ENCODE data around the gene ELAPOR2. TPM values are rescaled to one million over a fixed set of nuclear protein-coding genes. Genes with fewer than 3 reads are reported as not detected.
"Not testable (repeated sequence)": the region's sequence is repeated elsewhere in the genome, so short reads cannot be mapped to it uniquely, and the experiment has no call there.

The ELAPOR2 gene
- polyA plus RNA-seq, 1 of the 3 experiments (the other 2 are of a cell fraction), result 8.8 TPM

- H3K9me2 ChIP-seq, result no peaks in the 10 kb centered on the region
- ChIA-PET CTCF (no interaction called here), POLR2A (no interaction called here)
- no peaks in the 10 kb centered on the region for H3F3A ChIP-seq (replicated peaks; ENCODE audit: insufficient read depth)
- 52% methylated on average over 5 of the region's 5 CpGs for WGBS (ENCODE audit: low lambda C conversion rate)
- H3K27me3 ChIP-seq (ENCODE audit: insufficient read depth), result no peaks in the 10 kb centered on the region
- no peaks in the 10 kb centered on the region for H3K4me1 ChIP-seq (ENCODE audit: control insufficient read depth in 1 of 2, insufficient read depth in 2 of 2, low read depth in 1 of 2, low read length in 1 of 2)
- H2AFZ ChIP-seq (ENCODE audit: low read depth), result no peak overlapping the region
- no peak overlapping the region for H3K9ac ChIP-seq
- H3K27ac ChIP-seq (ENCODE audit: low read depth in 2 of 2, low read length in 1 of 2), result no peak overlapping the region
- no peak overlapping the region for H3K4me2 ChIP-seq
- DNase-seq, result no peak
- H3K79me2 ChIP-seq (ENCODE audit: insufficient read depth), result no peaks in the 10 kb centered on the region
- H3K36me3 ChIP-seq (replicated peaks in 1 of 2; ENCODE audit: control insufficient read depth in 1 of 2, insufficient read depth in 2 of 2, low read length in 1 of 2), result no peaks in the 10 kb centered on the region
- H3K4me3 ChIP-seq (ENCODE audit: low read depth in 2 of 2, low read length in 1 of 2), result no peak overlapping the region
- TF ChIP-seq FOXJ3 (CRISPR knock-in tag; IDR thresholded peaks at IDR 0.05), result no peak
- no peak for TF ChIP-seq RFX5 (IDR thresholded peaks at IDR 0.05; ENCODE audit: low read length)
- no peak for TF ChIP-seq MEF2A (IDR thresholded peaks at IDR 0.05; ENCODE audit: borderline replicate concordance, low read depth)
- no peak for TF ChIP-seq RAD21 (IDR thresholded peaks at IDR 0.05; ENCODE audit: low read length)
- TF ChIP-seq RXRA (IDR thresholded peaks at IDR 0.05; ENCODE audit: borderline replicate concordance, low read depth), result no peak
- TF ChIP-seq NRF1 (IDR thresholded peaks at IDR 0.05; ENCODE audit: low read depth, low read length), result no peak
- no peak for TF ChIP-seq GATA2 (CRISPR knock-in tag; IDR thresholded peaks at IDR 0.05)
- TF ChIP-seq, protein P1, sequence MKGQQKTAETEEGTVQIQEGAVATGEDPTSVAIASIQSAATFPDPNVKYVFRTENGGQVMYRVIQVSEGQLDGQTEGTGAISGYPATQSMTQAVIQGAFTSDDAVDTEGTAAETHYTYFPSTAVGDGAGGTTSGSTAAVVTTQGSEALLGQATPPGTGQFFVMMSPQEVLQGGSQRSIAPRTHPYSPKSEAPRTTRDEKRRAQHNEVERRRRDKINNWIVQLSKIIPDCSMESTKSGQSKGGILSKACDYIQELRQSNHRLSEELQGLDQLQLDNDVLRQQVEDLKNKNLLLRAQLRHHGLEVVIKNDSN (IDR thresholded peaks at IDR 0.05; ENCODE audit: borderline replicate concordance, low read depth), result no peak
- no peak for TF ChIP-seq CHD2 (IDR thresholded peaks at IDR 0.05; ENCODE audit: low read length, partially characterized antibody)
- TF ChIP-seq RCOR1 (IDR thresholded peaks at IDR 0.05; ENCODE audit: low read length), result no peak
- TF ChIP-seq FOXM1 (IDR thresholded peaks at IDR 0.05; ENCODE audit: low read depth), result no peak
- TF ChIP-seq, protein P2, sequence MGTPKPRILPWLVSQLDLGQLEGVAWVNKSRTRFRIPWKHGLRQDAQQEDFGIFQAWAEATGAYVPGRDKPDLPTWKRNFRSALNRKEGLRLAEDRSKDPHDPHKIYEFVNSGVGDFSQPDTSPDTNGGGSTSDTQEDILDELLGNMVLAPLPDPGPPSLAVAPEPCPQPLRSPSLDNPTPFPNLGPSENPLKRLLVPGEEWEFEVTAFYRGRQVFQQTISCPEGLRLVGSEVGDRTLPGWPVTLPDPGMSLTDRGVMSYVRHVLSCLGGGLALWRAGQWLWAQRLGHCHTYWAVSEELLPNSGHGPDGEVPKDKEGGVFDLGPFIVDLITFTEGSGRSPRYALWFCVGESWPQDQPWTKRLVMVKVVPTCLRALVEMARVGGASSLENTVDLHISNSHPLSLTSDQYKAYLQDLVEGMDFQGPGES (IDR thresholded peaks at IDR 0.05; ENCODE audit: low read depth, low read length), result no peak
- no peak for TF ChIP-seq SMC3 (IDR thresholded peaks at IDR 0.05; ENCODE audit: low read depth, low read length)
- TF ChIP-seq, protein P3, sequence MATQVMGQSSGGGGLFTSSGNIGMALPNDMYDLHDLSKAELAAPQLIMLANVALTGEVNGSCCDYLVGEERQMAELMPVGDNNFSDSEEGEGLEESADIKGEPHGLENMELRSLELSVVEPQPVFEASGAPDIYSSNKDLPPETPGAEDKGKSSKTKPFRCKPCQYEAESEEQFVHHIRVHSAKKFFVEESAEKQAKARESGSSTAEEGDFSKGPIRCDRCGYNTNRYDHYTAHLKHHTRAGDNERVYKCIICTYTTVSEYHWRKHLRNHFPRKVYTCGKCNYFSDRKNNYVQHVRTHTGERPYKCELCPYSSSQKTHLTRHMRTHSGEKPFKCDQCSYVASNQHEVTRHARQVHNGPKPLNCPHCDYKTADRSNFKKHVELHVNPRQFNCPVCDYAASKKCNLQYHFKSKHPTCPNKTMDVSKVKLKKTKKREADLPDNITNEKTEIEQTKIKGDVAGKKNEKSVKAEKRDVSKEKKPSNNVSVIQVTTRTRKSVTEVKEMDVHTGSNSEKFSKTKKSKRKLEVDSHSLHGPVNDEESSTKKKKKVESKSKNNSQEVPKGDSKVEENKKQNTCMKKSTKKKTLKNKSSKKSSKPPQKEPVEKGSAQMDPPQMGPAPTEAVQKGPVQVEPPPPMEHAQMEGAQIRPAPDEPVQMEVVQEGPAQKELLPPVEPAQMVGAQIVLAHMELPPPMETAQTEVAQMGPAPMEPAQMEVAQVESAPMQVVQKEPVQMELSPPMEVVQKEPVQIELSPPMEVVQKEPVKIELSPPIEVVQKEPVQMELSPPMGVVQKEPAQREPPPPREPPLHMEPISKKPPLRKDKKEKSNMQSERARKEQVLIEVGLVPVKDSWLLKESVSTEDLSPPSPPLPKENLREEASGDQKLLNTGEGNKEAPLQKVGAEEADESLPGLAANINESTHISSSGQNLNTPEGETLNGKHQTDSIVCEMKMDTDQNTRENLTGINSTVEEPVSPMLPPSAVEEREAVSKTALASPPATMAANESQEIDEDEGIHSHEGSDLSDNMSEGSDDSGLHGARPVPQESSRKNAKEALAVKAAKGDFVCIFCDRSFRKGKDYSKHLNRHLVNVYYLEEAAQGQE (IDR thresholded peaks at IDR 0.05; ENCODE audit: low read depth, low read length), result no peak
- TF ChIP-seq, protein P4, sequence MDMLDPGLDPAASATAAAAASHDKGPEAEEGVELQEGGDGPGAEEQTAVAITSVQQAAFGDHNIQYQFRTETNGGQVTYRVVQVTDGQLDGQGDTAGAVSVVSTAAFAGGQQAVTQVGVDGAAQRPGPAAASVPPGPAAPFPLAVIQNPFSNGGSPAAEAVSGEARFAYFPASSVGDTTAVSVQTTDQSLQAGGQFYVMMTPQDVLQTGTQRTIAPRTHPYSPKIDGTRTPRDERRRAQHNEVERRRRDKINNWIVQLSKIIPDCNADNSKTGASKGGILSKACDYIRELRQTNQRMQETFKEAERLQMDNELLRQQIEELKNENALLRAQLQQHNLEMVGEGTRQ (IDR thresholded peaks at IDR 0.05; ENCODE audit: borderline replicate concordance, low read depth, low read length), result no peak
- TF ChIP-seq MAX (IDR thresholded peaks at IDR 0.05; ENCODE audit: low read depth), result no peak
- no peak for TF ChIP-seq FOSL2 (IDR thresholded peaks at IDR 0.05; ENCODE audit: borderline replicate concordance, low read depth)
- no peak for TF ChIP-seq NFIC (IDR thresholded peaks at IDR 0.05; ENCODE audit: borderline replicate concordance)
- no peak for TF ChIP-seq TCF12 (IDR thresholded peaks at IDR 0.05)
- no peak for TF ChIP-seq GABPA (IDR thresholded peaks at IDR 0.05; ENCODE audit: low read depth)
- 0 out of 2 replicates have a peak, but pooled peaks cover 5% of the 10 kb centered on the region for H3K9me3 ChIP-seq
- H4K20me1 ChIP-seq (ENCODE audit: insufficient read depth), result no peaks in the 10 kb centered on the region
Measured at GRCh38 chr7:87046456-87046855, 13.0 kb downstream of the ELAPOR2 start.

- H3K4me3 ChIP-seq (ENCODE audit: low read depth in 2 of 2, low read length in 1 of 2); H3K27me3 ChIP-seq (ENCODE audit: insufficient read depth); H3K9me2 ChIP-seq; H3K4me2 ChIP-seq; H3K9me3 ChIP-seq; POLR2A ChIA-PET; H3K9ac ChIP-seq; H4K20me1 ChIP-seq (ENCODE audit: insufficient read depth); H3F3A ChIP-seq (replicated peaks; ENCODE audit: insufficient read depth); CTCF ChIA-PET; DNase-seq; H2AFZ ChIP-seq (ENCODE audit: low read depth); H3K36me3 ChIP-seq (replicated peaks in 1 of 2; ENCODE audit: control insufficient read depth in 1 of 2, insufficient read depth in 2 of 2, low read length in 1 of 2); H3K4me1 ChIP-seq (ENCODE audit: control insufficient read depth in 1 of 2, insufficient read depth in 2 of 2, low read depth in 1 of 2, low read length in 1 of 2); H3K79me2 ChIP-seq (ENCODE audit: insufficient read depth); H3K27ac ChIP-seq (ENCODE audit: low read depth in 2 of 2, low read length in 1 of 2): not testable (repeated sequence)
- 31% methylated on average over 1 of the region's 2 CpGs for WGBS (ENCODE audit: low lambda C conversion rate)
Measured at GRCh38 chr7:87044713-87045112, 14.7 kb downstream of the ELAPOR2 start.

All from SK-N-SH (cell line).